Heart left ventricle (tissue), 16 donors: Measurements from ENCODE around the gene DLGAP1. TPM values are rescaled to one million over a fixed set of nuclear protein-coding genes. Genes with fewer than 3 reads are reported as not detected.

ENCODE experiments used
- ATAC-seq, 4 donors: fragments of 200-7000 bp; cut with Tn5 transposase; one replicate each; pipeline ENCODE4 v1.9.1; 2020 to 2022; ENCODE audit warnings: moderate library complexity in 4 of 4, mild to moderate bottlenecking in 3 of 4, moderate number of reproducible peaks in 1 of 4
- DNase-seq, 5 donors: peaks; one replicate each; pipeline ENCODE4 v3.0.0-alpha.2; 2020
- H3K27ac ChIP-seq, 12 donors: fragments of 200-600 bp; sonication (generic) in 4 of 12; one replicate each; pipeline versions ENCODE4 v1.5.0 to v1.8.0; 2016 to 2022; ENCODE audit warnings: mild to moderate bottlenecking in 2 of 12
- H3K27me3 ChIP-seq, 9 donors: fragments of 200-600 bp; sonication (generic) in 2 of 9; one replicate each; pipeline versions ENCODE4 v1.5.1 to v1.8.0; 2016 to 2022; ENCODE audit warnings: mild to moderate bottlenecking in 3 of 9
- H3K36me3 ChIP-seq, 9 donors: fragments of 200-600 bp; sonication (generic) in 2 of 9; one replicate each; pipeline versions ENCODE4 v1.5.0 to v1.8.0; 2018 to 2022; ENCODE audit warnings: mild to moderate bottlenecking in 2 of 9
- H3K4me1 ChIP-seq, 12 donors: fragments of 200-600 bp; sonication (generic) in 4 of 12; one replicate each; pipeline versions ENCODE4 v1.5.0 to v1.8.0; 2016 to 2022; ENCODE audit warnings: mild to moderate bottlenecking in 3 of 12
- H3K4me3 ChIP-seq, 12 donors: fragments of 200-600 bp; sonication (generic) in 4 of 12; one replicate each; pipeline versions ENCODE4 v1.5.0 to v1.8.0; 2017 to 2022; ENCODE audit warnings: mild to moderate bottlenecking in 9 of 12, moderate library complexity in 4 of 12
- H3K9me3 ChIP-seq, 12 donors: fragments of 200-600 bp; sonication (generic) in 4 of 12; one replicate each; pipeline versions ENCODE4 v1.5.0 to v1.8.0; 2016 to 2022; ENCODE audit warnings: mild to moderate bottlenecking in 1 of 12
- CTCF ChIP-seq, 12 donors: fragments of 200-600 bp; sonication (generic) in 4 of 12; IDR thresholded peaks; one replicate each; pipeline versions ENCODE4 v1.5.0 to v1.8.0; 2018 to 2022; ENCODE audit warnings: antibody characterized with exemption in 12 of 12, mild to moderate bottlenecking in 5 of 12
- POLR2A ChIP-seq, 2 donors: fragments of 450-650 bp; IDR thresholded peaks; one replicate each; pipeline ENCODE4 v1.6.1; 2017; ENCODE audit warnings: antibody characterized with exemption in 2 of 2, mild to moderate bottlenecking in 2 of 2, moderate library complexity in 2 of 2
- WGBS, 4 donors: extraction: QIAGEN DNeasy Blood & Tissue Kit in 2 of 4; methylation state at CpG; one replicate each; pipeline versions ENCODE4 v1.1.5 to v1.1.7; 2013 to 2018; 5-methylcytosine and 5-hydroxymethylcytosine counted together
- intact Hi-C, 10 donors: fragments of 100-400 bp; cut with DNase I; formaldehyde crosslinking; loops; one replicate each; pipeline versions ENCODE4 v1.11.1 to v1.14.2; 2022
- polyA plus RNA-seq, 2 donors: library from polyadenylated mRNA; stranded (reverse); fragments of 200-250 nt; gene quantifications; one replicate each; pipeline ENCODE4 v1.2.3, GENCODE V29; 2013
- total RNA-seq, 9 donors: library from RNA; depleted of rRNA in 2 of 9; stranded (reverse); fragments of >200 nt in 2 of 9; fragmentation: NEBNext Ultra II Directional in 3 of 9; extraction: Animal tissue kit (Norgen Biotek cat#: 25700) in 3 of 9; gene quantifications; one replicate each; pipeline versions ENCODE4 v1.1.0 to v1.2.4, GENCODE V29; 2016 to 2023
- donor health status: ischemic (EF 13 %, LVEDD 7.1; RV severe dilation, severe dysfunction).
- donor health status: healthy with polysubstance abuse.
- donor health status: DM: no; HTN: yes; CAD: no.
- donor health status: DM: no; HTN: no; CAD: no.
- donor health status: ischemic (EF 25% LVEDD 6.9; RV normal size, moderate dysfunction).
- donor health status: ischemic (EF 25% LVEDD 5.7; RV mildly dilated, moderate dysfunction).
- donor health status: healthy.
- donor health status: DM: yes; HTN: yes; CAD: no.
- donor health status: ischemic (EF 35%, LVEDD 5.7; RV mildly dilated, moderate dysfunction).
- donor health status: nonischemic (EF 11% LVEDD 7.7; RV severe dilation, severe dysfunction).
- donor health status: DM: yes; HTN: yes; CAD: no.
- donor health status: PGD.
- donor health status: ischemic (EF 29% LVEDD 5.4; RV normal size, mild dysfunction).
- donor health status: nonischemic (EF 23%, LVEDD 6.1; RV moderate dilation, normal function).

The DLGAP1 gene
- total and polyA plus RNA-seq, 11 donors: 0.10 to 5.5 (median 0.40) TPM; not detected in 1

GRCh38 chr18:4412286-4412685, 42.8 kb downstream of the DLGAP1 start:
- H3K9me3 ChIP-seq: no peaks in the 10 kb centered on the region
- no peaks in the 10 kb centered on the region for H3K4me1 ChIP-seq
- TF ChIP-seq CTCF (IDR thresholded peaks at IDR 0.05): no peak
- no peak for TF ChIP-seq POLR2A (IDR thresholded peaks at IDR 0.05)
- DNase-seq (no peak), ATAC-seq (no peak)
- no peaks in the 10 kb centered on the region for H3K36me3 ChIP-seq
- no peaks in the 10 kb centered on the region for H3K27me3 ChIP-seq
- intact Hi-C loops: no loop called here
- H3K27ac ChIP-seq: no peak overlapping the region
- H3K4me3 ChIP-seq: no peak overlapping the region

- 68 to 83% (median 79%) methylated on average over 1 of the region's 1 CpG for WGBS, 4 donors
- TF ChIP-seq CTCF (IDR thresholded peaks at IDR 0.05): no peak
- TF ChIP-seq POLR2A (IDR thresholded peaks at IDR 0.05): no peak
Observed at GRCh38 chr18:4406856-4407255, 48.3 kb downstream of the DLGAP1 start.

GRCh38 chr18:4405965-4406364, 49.1 kb downstream of the DLGAP1 start:
- ATAC-seq (no peak), DNase-seq (no peak)
- TF ChIP-seq POLR2A (IDR thresholded peaks at IDR 0.05): no peak
- TF ChIP-seq CTCF (IDR thresholded peaks at IDR 0.05): no peak
- Histone ChIP-seq H3K4me1 (no peaks in the 10 kb centered on the region), H3K4me3 (no peak overlapping the region), H3K9me3 (no peaks in the 10 kb centered on the region), H3K36me3 (no peaks in the 10 kb centered on the region), H3K27me3 (no peaks in the 10 kb centered on the region), H3K27ac (no peak overlapping the region)
- intact Hi-C loops: no loop called here
- 86 to 96% (median 88%) methylated on average over 5 of the region's 5 CpGs for WGBS, 4 donors

More at GRCh38 chr18:4406856-4407255, 48.3 kb downstream of the DLGAP1 start:
- Histone ChIP-seq H3K9me3 (no peaks in the 10 kb centered on the region), H3K4me1 (no peaks in the 10 kb centered on the region), H3K27me3 (no peaks in the 10 kb centered on the region), H3K27ac (no peak overlapping the region), H3K36me3 (no peaks in the 10 kb centered on the region), H3K4me3 (no peak overlapping the region)
- intact Hi-C loops: no loop called here
- ATAC-seq: no peak
- no peak for DNase-seq

GRCh38 chr18:4403836-4404235, 51.3 kb downstream of the DLGAP1 start:
- ATAC-seq (no peak), DNase-seq (no peak)
- H3K27me3 ChIP-seq: no peaks in the 10 kb centered on the region
- intact Hi-C loops: no loop called here
- no peak for TF ChIP-seq POLR2A (IDR thresholded peaks at IDR 0.05)
- no peak for TF ChIP-seq CTCF (IDR thresholded peaks at IDR 0.05)
- H3K27ac ChIP-seq: no peak overlapping the region
- 46 to 58% (median 48%) methylated on average over 1 of the region's 1 CpG for WGBS, 4 donors
- no peaks in the 10 kb centered on the region for H3K9me3 ChIP-seq
- H3K4me3 ChIP-seq: no peak overlapping the region
- no peaks in the 10 kb centered on the region for H3K4me1 ChIP-seq
- no peaks in the 10 kb centered on the region for H3K36me3 ChIP-seq
